Neural cell (in vitro differentiated cells): ENCODE results near the gene RAP1GDS1. TPM values are rescaled to one million over a fixed set of nuclear protein-coding genes. Genes with fewer than 3 reads are reported as not detected.
"Not testable (repeated sequence)": the region's sequence is repeated elsewhere in the genome, so short reads cannot be mapped to it uniquely, and the experiment has no call there.

Experiments
- H2AFZ ChIP-seq: fragments of 200-600, 300-800 bp; sonication (generic), shearing (Covaris generic); 2 replicates; pipeline ENCODE4 v1.6.0; 2014; ENCODE audit warnings: low read depth, mild to moderate bottlenecking, antibody characterized with exemption, low read length, moderate library complexity
- H3F3A ChIP-seq: fragments of 200-600 bp; shearing (Covaris generic); 2 replicates; pipeline ENCODE4 v1.6.1; 2016; ENCODE audit warnings: mild to moderate bottlenecking, moderate library complexity, mixed read lengths, antibody characterized with exemption, low read length; ENCODE audit not compliant: insufficient read depth, poor library complexity, severe bottlenecking
- H3K27ac ChIP-seq: fragments of 200-600, 300-800 bp; sonication (generic), shearing (Covaris generic); 2 replicates; pipeline ENCODE4 v1.5.1; 2014; ENCODE audit warnings: mild to moderate bottlenecking, low read length, moderate library complexity
- H3K27me3 ChIP-seq: fragments of 300-800, 200-600 bp; sonication (generic), shearing (Covaris generic); 2 replicates; pipeline ENCODE4 v1.6.0; 2014; ENCODE audit warnings: mild to moderate bottlenecking, low read depth, low read length, moderate library complexity; ENCODE audit not compliant: insufficient read depth
- H3K36me3 ChIP-seq: fragments of 300-800, 200-600 bp; sonication (generic), shearing (Covaris generic); 2 replicates; pipeline ENCODE4 v1.5.1; 2014; ENCODE audit warnings: mild to moderate bottlenecking, antibody characterized with exemption, low read length, moderate library complexity; ENCODE audit not compliant: insufficient read depth
- H3K4me2 ChIP-seq: fragments of 300-800, 200-600 bp; sonication (generic), shearing (Covaris generic); 2 replicates; pipeline ENCODE4 v1.6.0; 2014; ENCODE audit warnings: mild to moderate bottlenecking, low read length
- H3K4me3 ChIP-seq: fragments of 300-800, 200-600 bp; sonication (generic), shearing (Covaris generic); 2 replicates; pipeline ENCODE4 v1.5.1; 2014; ENCODE audit warnings: mild to moderate bottlenecking, low read length, moderate library complexity
- H3K79me2 ChIP-seq: fragments of 200-600 bp; shearing (Covaris generic); replicated peaks from 2 replicates; pipeline ENCODE4 v1.6.0; 2014; ENCODE audit warnings: mild to moderate bottlenecking, low read length, moderate library complexity; ENCODE audit not compliant: insufficient read depth
- H3K9ac ChIP-seq: fragments of 300-800, 200-600 bp; sonication (generic), shearing (Covaris generic); 2 replicates; pipeline ENCODE4 v1.6.1; 2016; ENCODE audit warnings: mild to moderate bottlenecking, low read length, mixed read lengths
- H3K9me2 ChIP-seq: fragments of 200-600 bp; shearing (Covaris generic); 2 replicates; pipeline ENCODE4 v1.6.1; 2016; ENCODE audit warnings: mild to moderate bottlenecking, low read length, mixed read lengths; ENCODE audit not compliant: insufficient read depth
- H3K9me3 ChIP-seq: fragments of 200-600, 300-800 bp; sonication (generic), shearing (Covaris generic); 2 replicates; pipeline ENCODE4 v1.6.1; 2016; ENCODE audit warnings: mild to moderate bottlenecking, mixed run types, low read length, moderate library complexity, mixed read lengths
- H4K20me1 ChIP-seq: fragments of 200-600 bp; shearing (Covaris generic); 2 replicates; pipeline ENCODE4 v1.6.1; 2016; ENCODE audit warnings: mild to moderate bottlenecking, mixed run types; ENCODE audit not compliant: insufficient read depth
- EP300 ChIP-seq: fragments of 450-650 bp; conservative IDR thresholded peaks from 2 replicates; pipeline ENCODE4 v1.6.1; 2014; ENCODE audit warnings: antibody characterized with exemption, mild to moderate bottlenecking, moderate library complexity; ENCODE audit not compliant: poor library complexity, severe bottlenecking
- EZH2 ChIP-seq: fragments of 200-600, 300-800 bp; shearing (Covaris generic), sonication (generic); IDR thresholded peaks from 2 replicates; pipeline ENCODE4 v1.6.1; 2014; ENCODE audit warnings: antibody characterized with exemption, low read length, borderline replicate concordance, mild to moderate bottlenecking; ENCODE audit not compliant: insufficient read depth, poor library complexity, severe bottlenecking
- MXI1 ChIP-seq: fragments of 450-650 bp; conservative IDR thresholded peaks from 2 replicates; pipeline ENCODE4 v1.6.1; 2014; ENCODE audit warnings: antibody characterized with exemption, mild to moderate bottlenecking; ENCODE audit not compliant: poor library complexity, severe bottlenecking
- POLR2AphosphoS5 ChIP-seq: IDR thresholded peaks from 2 replicates; pipeline ENCODE4 v1.6.1; 2012
- RAD21 ChIP-seq: fragments of 450-650 bp; conservative IDR thresholded peaks from 2 replicates; pipeline ENCODE4 v1.6.1; 2014; ENCODE audit warnings: antibody characterized with exemption, mild to moderate bottlenecking, moderate library complexity
- SMC3 ChIP-seq: fragments of 450-650 bp; conservative IDR thresholded peaks from 2 replicates; pipeline ENCODE4 v1.6.1; 2014; ENCODE audit warnings: antibody characterized with exemption, mild to moderate bottlenecking, moderate library complexity; ENCODE audit not compliant: poor library complexity
- TAF1 ChIP-seq: IDR thresholded peaks from 2 replicates; pipeline ENCODE4 v1.6.1; 2012; ENCODE audit warnings: low read depth
- polyA plus RNA-seq: library from polyadenylated mRNA; depleted of rRNA; stranded (reverse); fragments of >200 nt; gene quantifications from 2 replicates; pipeline ENCODE4 v1.2.3, GENCODE V29; 2014
- TF ChIP-seq, protein P1 (sequence below): fragments of 450-650 bp; IDR thresholded peaks from 2 replicates; pipeline ENCODE4 v1.5.1; 2014; ENCODE audit warnings: antibody characterized with exemption, mild to moderate bottlenecking, moderate library complexity; ENCODE audit not compliant: poor library complexity, severe bottlenecking
- TF ChIP-seq, protein P2 (sequence below): IDR thresholded peaks from 2 replicates; pipeline ENCODE4 v1.6.1; 2012; ENCODE audit warnings: borderline replicate concordance

The RAP1GDS1 gene
- polyA plus RNA-seq, 1 donor from 2014 or later = 41.1 TPM

DNA sequence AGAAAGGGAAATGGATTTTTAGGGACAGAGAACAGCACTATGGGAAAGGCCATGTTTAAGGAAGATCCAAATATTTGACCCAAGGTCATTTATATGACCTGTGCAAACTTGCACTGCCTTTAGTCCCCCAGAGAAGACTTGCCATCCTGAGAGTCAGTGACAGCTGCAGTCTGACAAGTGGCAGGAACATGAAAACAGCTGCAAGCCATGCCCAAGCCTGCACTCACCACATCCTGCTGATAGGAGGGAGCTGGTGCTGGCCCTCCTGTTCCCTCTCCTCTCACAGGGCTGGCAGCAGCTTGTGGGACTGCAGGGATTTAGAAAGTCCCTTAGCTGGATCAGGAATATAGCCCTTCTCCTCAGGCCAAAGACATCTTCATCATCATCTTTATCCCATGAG lies 187.7 kb downstream of the RAP1GDS1 start:
- H3K4me3 ChIP-seq = no peak overlapping the region
- no peaks in the 10 kb centered on the region for H3K9me3 ChIP-seq
- no peaks in the 10 kb centered on the region for H3F3A ChIP-seq
- no peak overlapping the region for H3K27ac ChIP-seq
- H3K9me2 ChIP-seq = no peaks in the 10 kb centered on the region
- TF ChIP-seq MXI1 = no peak
- no peak for TF ChIP-seq EZH2
- TF ChIP-seq RAD21 = no peak
- TF ChIP-seq EP300 = no peak
- no peak for TF ChIP-seq TAF1
- TF ChIP-seq, protein P1, sequence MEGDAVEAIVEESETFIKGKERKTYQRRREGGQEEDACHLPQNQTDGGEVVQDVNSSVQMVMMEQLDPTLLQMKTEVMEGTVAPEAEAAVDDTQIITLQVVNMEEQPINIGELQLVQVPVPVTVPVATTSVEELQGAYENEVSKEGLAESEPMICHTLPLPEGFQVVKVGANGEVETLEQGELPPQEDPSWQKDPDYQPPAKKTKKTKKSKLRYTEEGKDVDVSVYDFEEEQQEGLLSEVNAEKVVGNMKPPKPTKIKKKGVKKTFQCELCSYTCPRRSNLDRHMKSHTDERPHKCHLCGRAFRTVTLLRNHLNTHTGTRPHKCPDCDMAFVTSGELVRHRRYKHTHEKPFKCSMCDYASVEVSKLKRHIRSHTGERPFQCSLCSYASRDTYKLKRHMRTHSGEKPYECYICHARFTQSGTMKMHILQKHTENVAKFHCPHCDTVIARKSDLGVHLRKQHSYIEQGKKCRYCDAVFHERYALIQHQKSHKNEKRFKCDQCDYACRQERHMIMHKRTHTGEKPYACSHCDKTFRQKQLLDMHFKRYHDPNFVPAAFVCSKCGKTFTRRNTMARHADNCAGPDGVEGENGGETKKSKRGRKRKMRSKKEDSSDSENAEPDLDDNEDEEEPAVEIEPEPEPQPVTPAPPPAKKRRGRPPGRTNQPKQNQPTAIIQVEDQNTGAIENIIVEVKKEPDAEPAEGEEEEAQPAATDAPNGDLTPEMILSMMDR = no peak
- TF ChIP-seq, protein P2, sequence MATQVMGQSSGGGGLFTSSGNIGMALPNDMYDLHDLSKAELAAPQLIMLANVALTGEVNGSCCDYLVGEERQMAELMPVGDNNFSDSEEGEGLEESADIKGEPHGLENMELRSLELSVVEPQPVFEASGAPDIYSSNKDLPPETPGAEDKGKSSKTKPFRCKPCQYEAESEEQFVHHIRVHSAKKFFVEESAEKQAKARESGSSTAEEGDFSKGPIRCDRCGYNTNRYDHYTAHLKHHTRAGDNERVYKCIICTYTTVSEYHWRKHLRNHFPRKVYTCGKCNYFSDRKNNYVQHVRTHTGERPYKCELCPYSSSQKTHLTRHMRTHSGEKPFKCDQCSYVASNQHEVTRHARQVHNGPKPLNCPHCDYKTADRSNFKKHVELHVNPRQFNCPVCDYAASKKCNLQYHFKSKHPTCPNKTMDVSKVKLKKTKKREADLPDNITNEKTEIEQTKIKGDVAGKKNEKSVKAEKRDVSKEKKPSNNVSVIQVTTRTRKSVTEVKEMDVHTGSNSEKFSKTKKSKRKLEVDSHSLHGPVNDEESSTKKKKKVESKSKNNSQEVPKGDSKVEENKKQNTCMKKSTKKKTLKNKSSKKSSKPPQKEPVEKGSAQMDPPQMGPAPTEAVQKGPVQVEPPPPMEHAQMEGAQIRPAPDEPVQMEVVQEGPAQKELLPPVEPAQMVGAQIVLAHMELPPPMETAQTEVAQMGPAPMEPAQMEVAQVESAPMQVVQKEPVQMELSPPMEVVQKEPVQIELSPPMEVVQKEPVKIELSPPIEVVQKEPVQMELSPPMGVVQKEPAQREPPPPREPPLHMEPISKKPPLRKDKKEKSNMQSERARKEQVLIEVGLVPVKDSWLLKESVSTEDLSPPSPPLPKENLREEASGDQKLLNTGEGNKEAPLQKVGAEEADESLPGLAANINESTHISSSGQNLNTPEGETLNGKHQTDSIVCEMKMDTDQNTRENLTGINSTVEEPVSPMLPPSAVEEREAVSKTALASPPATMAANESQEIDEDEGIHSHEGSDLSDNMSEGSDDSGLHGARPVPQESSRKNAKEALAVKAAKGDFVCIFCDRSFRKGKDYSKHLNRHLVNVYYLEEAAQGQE = no peak
- no peak for TF ChIP-seq SMC3
- TF ChIP-seq POLR2AphosphoS5 = no peak
- no peak overlapping the region for H2AFZ ChIP-seq
- H3K79me2 ChIP-seq = no peaks in the 10 kb centered on the region
- H3K36me3 ChIP-seq = no peaks in the 10 kb centered on the region
- H3K9ac ChIP-seq = no peak overlapping the region
- no peak overlapping the region for H3K4me2 ChIP-seq
- no peaks in the 10 kb centered on the region for H4K20me1 ChIP-seq
- no peaks in the 10 kb centered on the region for H3K27me3 ChIP-seq

DNA sequence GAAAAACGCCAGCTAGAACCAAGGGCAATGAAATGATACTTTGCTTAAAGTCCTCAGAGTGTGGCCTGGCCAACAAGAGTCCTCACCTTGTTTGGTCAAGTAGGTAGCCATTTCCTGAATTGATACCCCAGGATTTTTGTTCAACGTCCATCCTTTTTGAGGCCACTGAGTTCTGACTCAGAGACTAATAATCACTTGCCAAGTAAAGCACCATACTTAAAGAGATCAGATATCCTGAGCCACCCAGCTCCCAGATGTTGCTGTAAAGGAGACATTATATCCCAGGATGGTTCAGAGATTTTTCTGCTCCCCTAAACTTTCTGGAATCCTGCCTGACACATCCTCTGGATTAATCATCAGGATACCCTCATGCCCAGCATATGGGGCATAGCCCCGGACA lies 190.9 kb downstream of the RAP1GDS1 start:
- H4K20me1 ChIP-seq = no peaks in the 10 kb centered on the region
- H3K9ac ChIP-seq = no peak overlapping the region
- TF ChIP-seq, protein P2 = no peak
- TF ChIP-seq TAF1 (no peak), SMC3 (no peak)
- H3K4me2 ChIP-seq = no peak overlapping the region
- no peak overlapping the region for H2AFZ ChIP-seq
- no peaks in the 10 kb centered on the region for H3K27me3 ChIP-seq
- H3K9me3 ChIP-seq = no peaks in the 10 kb centered on the region
- H3K27ac ChIP-seq = no peak overlapping the region
- H3K79me2 ChIP-seq = no peaks in the 10 kb centered on the region
- H3F3A ChIP-seq = no peaks in the 10 kb centered on the region
- H3K9me2 ChIP-seq = no peaks in the 10 kb centered on the region
- H3K36me3 ChIP-seq = no peaks in the 10 kb centered on the region
- no peak overlapping the region for H3K4me3 ChIP-seq

DNA sequence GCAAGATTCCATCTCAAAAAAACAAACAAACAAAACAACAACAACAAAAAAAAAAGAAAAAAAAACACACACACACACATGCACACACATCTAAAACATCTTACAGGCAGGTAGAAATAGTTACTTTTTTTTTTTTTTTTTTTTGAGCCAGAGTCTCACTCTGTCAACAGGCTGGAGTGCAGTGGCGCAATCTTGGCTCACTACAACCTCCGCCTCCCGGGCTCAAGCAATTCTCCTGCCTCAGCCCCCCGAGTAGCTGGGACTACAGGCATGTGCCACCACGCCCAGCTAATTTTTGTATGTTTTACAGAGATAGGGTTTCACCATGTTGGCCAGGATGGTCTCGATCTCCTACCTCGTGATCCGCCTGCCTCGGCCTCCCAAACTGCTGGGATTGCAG lies 196.2 kb downstream of the RAP1GDS1 start:
- not testable (repeated sequence) for H3K9me3 ChIP-seq, H3F3A ChIP-seq, H3K27ac ChIP-seq, H3K27me3 ChIP-seq, H3K4me2 ChIP-seq, H3K9me2 ChIP-seq, H3K79me2 ChIP-seq, H2AFZ ChIP-seq, H4K20me1 ChIP-seq, H3K4me3 ChIP-seq, H3K36me3 ChIP-seq, H3K9ac ChIP-seq

DNA sequence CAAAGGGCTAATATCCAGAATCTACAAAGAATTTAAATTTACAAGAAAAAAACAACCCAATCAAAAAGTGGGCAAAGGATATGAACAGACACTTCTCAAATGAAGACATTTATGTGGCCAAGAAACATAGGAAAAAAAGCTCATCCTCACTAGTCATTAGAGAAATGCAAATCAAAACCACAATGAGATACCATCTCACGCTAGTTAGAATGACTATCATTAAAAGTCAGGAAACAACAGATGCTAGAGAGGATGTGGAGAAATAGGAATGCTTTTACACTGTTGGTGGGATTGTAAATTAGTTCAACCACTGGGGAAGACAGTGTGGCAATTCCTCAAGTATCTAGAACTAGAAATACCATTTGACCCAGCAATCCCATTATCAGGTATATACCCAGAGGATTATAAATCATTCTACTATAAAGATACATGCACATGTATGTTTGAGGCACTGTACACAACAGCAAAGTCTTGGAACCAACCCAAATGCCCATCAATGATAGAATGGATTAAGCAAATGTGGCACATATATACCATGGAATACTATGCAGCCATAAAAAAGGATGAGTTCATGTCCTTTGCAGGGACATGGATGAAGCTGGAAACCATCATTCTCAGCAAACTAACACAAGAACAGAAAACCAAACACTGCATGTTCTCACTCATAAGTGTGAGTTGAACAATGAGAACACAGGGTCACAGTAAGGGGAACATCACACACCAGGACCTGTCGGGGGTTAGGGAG lies 200.1 kb downstream of the RAP1GDS1 start:
- H3F3A ChIP-seq, H3K79me2 ChIP-seq, H3K27me3 ChIP-seq, H3K9ac ChIP-seq, H3K9me2 ChIP-seq, H3K36me3 ChIP-seq, H3K9me3 ChIP-seq, H2AFZ ChIP-seq, H3K27ac ChIP-seq, H4K20me1 ChIP-seq, H3K4me2 ChIP-seq, H3K4me3 ChIP-seq: not testable (repeated sequence)
